Heart left ventricle (tissue), 16 donors: ENCODE measurements around the gene NR3C2. TPM values are rescaled to one million over a fixed set of nuclear protein-coding genes. Genes with fewer than 3 reads are reported as not detected.

Source experiments
- ATAC-seq, 4 donors: fragments of 200-7000 bp; cut with Tn5 transposase; one replicate each; pipeline ENCODE4 v1.9.1; 2020 to 2022; ENCODE audit warnings: moderate library complexity in 4 of 4, mild to moderate bottlenecking in 3 of 4, moderate number of reproducible peaks in 1 of 4
- DNase-seq, 5 donors: peaks; one replicate each; pipeline ENCODE4 v3.0.0-alpha.2; 2020
- H3K27ac ChIP-seq, 12 donors: fragments of 200-600 bp; sonication (generic) in 4 of 12; one replicate each; pipeline versions ENCODE4 v1.5.0 to v1.8.0; 2016 to 2022; ENCODE audit warnings: mild to moderate bottlenecking in 2 of 12
- H3K27me3 ChIP-seq, 9 donors: fragments of 200-600 bp; sonication (generic) in 2 of 9; one replicate each; pipeline versions ENCODE4 v1.5.1 to v1.8.0; 2016 to 2022; ENCODE audit warnings: mild to moderate bottlenecking in 3 of 9
- H3K36me3 ChIP-seq, 9 donors: fragments of 200-600 bp; sonication (generic) in 2 of 9; one replicate each; pipeline versions ENCODE4 v1.5.0 to v1.8.0; 2018 to 2022; ENCODE audit warnings: mild to moderate bottlenecking in 2 of 9
- H3K4me1 ChIP-seq, 12 donors: fragments of 200-600 bp; sonication (generic) in 4 of 12; one replicate each; pipeline versions ENCODE4 v1.5.0 to v1.8.0; 2016 to 2022; ENCODE audit warnings: mild to moderate bottlenecking in 3 of 12
- H3K4me3 ChIP-seq, 12 donors: fragments of 200-600 bp; sonication (generic) in 4 of 12; one replicate each; pipeline versions ENCODE4 v1.5.0 to v1.8.0; 2017 to 2022; ENCODE audit warnings: mild to moderate bottlenecking in 9 of 12, moderate library complexity in 4 of 12
- H3K9me3 ChIP-seq, 12 donors: fragments of 200-600 bp; sonication (generic) in 4 of 12; one replicate each; pipeline versions ENCODE4 v1.5.0 to v1.8.0; 2016 to 2022; ENCODE audit warnings: mild to moderate bottlenecking in 1 of 12
- CTCF ChIP-seq, 12 donors: fragments of 200-600 bp; sonication (generic) in 4 of 12; IDR thresholded peaks; one replicate each; pipeline versions ENCODE4 v1.5.0 to v1.8.0; 2018 to 2022; ENCODE audit warnings: antibody characterized with exemption in 12 of 12, mild to moderate bottlenecking in 5 of 12
- POLR2A ChIP-seq, 2 donors: fragments of 450-650 bp; IDR thresholded peaks; one replicate each; pipeline ENCODE4 v1.6.1; 2017; ENCODE audit warnings: antibody characterized with exemption in 2 of 2, mild to moderate bottlenecking in 2 of 2, moderate library complexity in 2 of 2
- WGBS, 4 donors: extraction: QIAGEN DNeasy Blood & Tissue Kit in 2 of 4; methylation state at CpG; one replicate each; pipeline versions ENCODE4 v1.1.5 to v1.1.7; 2013 to 2018; 5-methylcytosine and 5-hydroxymethylcytosine counted together
- intact Hi-C, 10 donors: fragments of 100-400 bp; cut with DNase I; formaldehyde crosslinking; loops; one replicate each; pipeline versions ENCODE4 v1.11.1 to v1.14.2; 2022
- polyA plus RNA-seq, 2 donors: library from polyadenylated mRNA; stranded (reverse); fragments of 200-250 nt; gene quantifications; one replicate each; pipeline ENCODE4 v1.2.3, GENCODE V29; 2013
- total RNA-seq, 9 donors: library from RNA; depleted of rRNA in 2 of 9; stranded (reverse); fragments of >200 nt in 2 of 9; fragmentation: NEBNext Ultra II Directional in 3 of 9; extraction: Animal tissue kit (Norgen Biotek cat#: 25700) in 3 of 9; gene quantifications; one replicate each; pipeline versions ENCODE4 v1.1.0 to v1.2.4, GENCODE V29; 2016 to 2023
- donor health status: ischemic (EF 13 %, LVEDD 7.1; RV severe dilation, severe dysfunction).
- donor health status: healthy with polysubstance abuse.
- donor health status: DM: no; HTN: yes; CAD: no.
- donor health status: DM: no; HTN: no; CAD: no.
- donor health status: ischemic (EF 25% LVEDD 6.9; RV normal size, moderate dysfunction).
- donor health status: ischemic (EF 25% LVEDD 5.7; RV mildly dilated, moderate dysfunction).
- donor health status: healthy.
- donor health status: DM: yes; HTN: yes; CAD: no.
- donor health status: ischemic (EF 35%, LVEDD 5.7; RV mildly dilated, moderate dysfunction).
- donor health status: nonischemic (EF 11% LVEDD 7.7; RV severe dilation, severe dysfunction).
- donor health status: DM: yes; HTN: yes; CAD: no.
- donor health status: PGD.
- donor health status: ischemic (EF 29% LVEDD 5.4; RV normal size, mild dysfunction).
- donor health status: nonischemic (EF 23%, LVEDD 6.1; RV moderate dilation, normal function).

Gene NR3C2
- total and polyA plus RNA-seq, 11 donors = 3.6 to 26.5 (median 18.4) TPM

- H3K4me1 ChIP-seq = peaks cover 0 to 21% (median 13%) of the 10 kb centered on the region in 12 donors
- no peak overlapping the region for H3K27ac ChIP-seq
- ATAC-seq (no peak), DNase-seq (no peak)
- no peaks in the 10 kb centered on the region for H3K36me3 ChIP-seq
- H3K9me3 ChIP-seq = no peaks in the 10 kb centered on the region
- intact Hi-C loops = loop anchor here in 1 of 10 donors (5.0 kb wide), 1 partner anchor 76 kb away; the partner anchor contains the start of gene NR3C2
- TF ChIP-seq POLR2A (IDR thresholded peaks at IDR 0.05) (no peak), CTCF (IDR thresholded peaks at IDR 0.05) (no peak)
- no peak overlapping the region for H3K4me3 ChIP-seq
- H3K27me3 ChIP-seq = no peaks in the 10 kb centered on the region
Observed at GRCh38 chr4:148366251-148366650, 76.0 kb downstream of the NR3C2 start.

- no peak overlapping the region for H3K27ac ChIP-seq
- TF ChIP-seq CTCF (IDR thresholded peaks at IDR 0.05) (no peak), POLR2A (IDR thresholded peaks at IDR 0.05) (no peak)
- H3K36me3 ChIP-seq = no peaks in the 10 kb centered on the region
- peaks cover 0 to 37% (median 19%) of the 10 kb centered on the region in 12 donors for H3K4me1 ChIP-seq
- H3K4me3 ChIP-seq = no peak overlapping the region
- ATAC-seq (peak in 1 of 4 donors; percentile 41), DNase-seq (no peak)
- intact Hi-C loops = no loop called here
- WGBS, 4 donors = 38 to 59% (median 47%) methylated on average over 1 of the region's 1 CpG
- H3K27me3 ChIP-seq = no peaks in the 10 kb centered on the region
- H3K9me3 ChIP-seq = no peaks in the 10 kb centered on the region
Observed at GRCh38 chr4:148364525-148364924, 77.7 kb downstream of the NR3C2 start.

- no peaks in the 10 kb centered on the region for H3K36me3 ChIP-seq
- TF ChIP-seq CTCF (IDR thresholded peaks at IDR 0.05) = no peak
- no peak for TF ChIP-seq POLR2A (IDR thresholded peaks at IDR 0.05)
- DNase-seq = no peak
- no peak overlapping the region for H3K4me3 ChIP-seq
- WGBS, 4 donors = 56 to 69% (median 60%) methylated on average over 1 of the region's 1 CpG
- intact Hi-C loops = loop anchor here in 1 of 10 donors (5.0 kb wide), 1 partner anchor 83 kb away; the partner anchor contains the start of gene NR3C2
- H3K9me3 ChIP-seq = no peaks in the 10 kb centered on the region
- no peaks in the 10 kb centered on the region for H3K27me3 ChIP-seq
- H3K4me1 ChIP-seq = peaks cover 0 to 34% (median 18%) of the 10 kb centered on the region in 12 donors
- no peak for ATAC-seq
- H3K27ac ChIP-seq = no peak overlapping the region
Observed at GRCh38 chr4:148359769-148360168, 82.4 kb downstream of the NR3C2 start.

GRCh38 chr4:148355442-148356123 lies 86.6 kb downstream of the NR3C2 start:
- WGBS, 4 donors = 39 to 53% (median 44%) methylated on average over 4 of the region's 4 CpGs
- intact Hi-C loops = loop anchor here in 1 of 10 donors (5.0 kb wide), 1 partner anchor 87 kb away; the partner anchor contains the start of gene NR3C2
- H3K27me3 ChIP-seq = no peaks in the 10 kb centered on the region
- TF ChIP-seq CTCF (IDR thresholded peaks at IDR 0.05) = no peak
- peak overlapping the region in 9 of 12 donors; percentile 0 to 44 (median 23) for H3K27ac ChIP-seq
- no peaks in the 10 kb centered on the region for H3K9me3 ChIP-seq
- DNase-seq (peak in 1 of 5 donors; percentile 34), ATAC-seq (peak in 3 of 4 donors; percentile 34 to 60 (median 56))
- H3K4me3 ChIP-seq = peak overlapping the region in 2 of 12 donors; percentile 7 to 13
- no peaks in the 10 kb centered on the region for H3K36me3 ChIP-seq
- peaks cover 0 to 24% (median 10%) of the 10 kb centered on the region in 12 donors for H3K4me1 ChIP-seq
